WTC11 (cell line): ENCODE measurements around the gene MDFIC2.

Experiments used
- CREM ChIP-seq: sonication (generic); formaldehyde crosslinking; IDR thresholded peaks from 2 replicates; pipeline ENCODE4 v1.8.1; 2022; ENCODE audit warnings: mild to moderate bottlenecking, missing genetic modification reagents, moderate library complexity
- SMAD3 ChIP-seq: sonication (generic); formaldehyde crosslinking; IDR thresholded peaks from 2 replicates; pipeline ENCODE4 v1.8.0; 2022; ENCODE audit warnings: missing genetic modification reagents, mild to moderate bottlenecking, borderline replicate concordance
- TF ChIP-seq, protein P1 (sequence below): fragments of 200-600 bp; IDR thresholded peaks from 2 replicates; pipeline ENCODE4 v1.8.0; 2022; ENCODE audit warnings: antibody characterized with exemption

DNA sequence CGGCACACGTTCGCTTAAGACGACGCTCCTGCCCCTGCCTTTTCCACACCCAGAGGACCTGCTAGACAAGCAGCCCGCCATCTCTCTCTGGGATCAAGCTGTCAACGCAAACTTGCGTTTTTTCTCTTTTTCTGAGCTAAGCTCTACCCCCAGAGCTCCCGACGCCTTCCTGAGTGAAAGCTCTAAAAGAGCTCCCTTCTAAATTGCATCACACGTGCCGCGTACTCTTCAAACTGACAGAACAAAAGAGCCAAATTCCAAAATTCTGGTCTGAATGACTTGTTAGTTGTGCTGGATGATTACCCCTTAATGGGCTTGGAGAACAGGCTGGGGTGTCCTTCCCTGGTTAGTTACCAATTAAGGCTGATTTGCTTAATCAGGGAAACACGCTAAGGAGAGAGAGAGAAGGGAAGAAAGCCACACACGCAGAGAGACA lies 81.2 kb downstream of the MDFIC2 start:
- TF ChIP-seq SMAD3 (CRISPR knock-in tag) = no peak
- TF ChIP-seq, protein P1, sequence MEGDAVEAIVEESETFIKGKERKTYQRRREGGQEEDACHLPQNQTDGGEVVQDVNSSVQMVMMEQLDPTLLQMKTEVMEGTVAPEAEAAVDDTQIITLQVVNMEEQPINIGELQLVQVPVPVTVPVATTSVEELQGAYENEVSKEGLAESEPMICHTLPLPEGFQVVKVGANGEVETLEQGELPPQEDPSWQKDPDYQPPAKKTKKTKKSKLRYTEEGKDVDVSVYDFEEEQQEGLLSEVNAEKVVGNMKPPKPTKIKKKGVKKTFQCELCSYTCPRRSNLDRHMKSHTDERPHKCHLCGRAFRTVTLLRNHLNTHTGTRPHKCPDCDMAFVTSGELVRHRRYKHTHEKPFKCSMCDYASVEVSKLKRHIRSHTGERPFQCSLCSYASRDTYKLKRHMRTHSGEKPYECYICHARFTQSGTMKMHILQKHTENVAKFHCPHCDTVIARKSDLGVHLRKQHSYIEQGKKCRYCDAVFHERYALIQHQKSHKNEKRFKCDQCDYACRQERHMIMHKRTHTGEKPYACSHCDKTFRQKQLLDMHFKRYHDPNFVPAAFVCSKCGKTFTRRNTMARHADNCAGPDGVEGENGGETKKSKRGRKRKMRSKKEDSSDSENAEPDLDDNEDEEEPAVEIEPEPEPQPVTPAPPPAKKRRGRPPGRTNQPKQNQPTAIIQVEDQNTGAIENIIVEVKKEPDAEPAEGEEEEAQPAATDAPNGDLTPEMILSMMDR = no peak
- TF ChIP-seq CREM (CRISPR knock-in tag) = no peak
